IMR-90 (cell line): ENCODE data around the gene PSMD1. TPM values are rescaled to one million over a fixed set of nuclear protein-coding genes. Genes with fewer than 3 reads are reported as not detected.

Experiments
- ATAC-seq: fragments of 200-7000 bp; cut with Tn5 transposase; 2 replicates; pipeline ENCODE4 v1.9.1; 2020; ENCODE audit warnings: low read depth, mild to moderate bottlenecking, moderate library complexity
- BruUV-seq: library from RNA; stranded (reverse); fragments of 400-500 nt; replicated peaks from 2 replicates; lab custom pipeline; 2021; lab: Mats Ljungman, UMichigan
- CTCF ChIA-PET: fragments of 300-600 bp; formaldehyde crosslinking; extraction: SDS; loops from one replicate; lab custom pipeline; 2021; ENCODE audit warnings: antibody characterized with exemption; lab: Yijun Ruan, JAX
- POLR2A ChIA-PET: fragments of 300-600 bp; sonication (Branson Sonifier 250); formaldehyde crosslinking; loops from one replicate; lab custom pipeline; 2022; ENCODE audit warnings: antibody characterized with exemption; ENCODE audit not compliant: unreplicated experiment; lab: Charles Lee
- DNase-seq: peaks from one replicate; pipeline ENCODE4 v3.0.0; 2013
- H2AFZ ChIP-seq: replicated peaks from 2 replicates; pipeline ENCODE3; 2013; ENCODE audit warnings: low read length, mild to moderate bottlenecking; ENCODE audit not compliant: poor library complexity
- H2AK5ac ChIP-seq: 2 replicates; pipeline ENCODE4 v1.6.1; 2013; ENCODE audit warnings: low read depth, low read length, inconsistent platforms
- H2AK9ac ChIP-seq: replicated peaks from 2 replicates; pipeline ENCODE3; 2013; ENCODE audit warnings: mild to moderate bottlenecking, low read depth, low read length, moderate library complexity; ENCODE audit not compliant: poor library complexity
- H2BK120ac ChIP-seq: 2 replicates; pipeline ENCODE4 v1.6.1; 2013; ENCODE audit warnings: low read depth, low read length, inconsistent platforms
- H2BK15ac ChIP-seq: 3 replicates; pipeline ENCODE4 v1.6.1; 2013; ENCODE audit warnings: low read depth, low read length, inconsistent platforms
- H2BK20ac ChIP-seq: 2 replicates; pipeline ENCODE4 v1.6.1; 2013; ENCODE audit warnings: low read depth, mild to moderate bottlenecking, inconsistent platforms, low read length, moderate library complexity
- H2BK5ac ChIP-seq: 2 replicates; pipeline ENCODE4 v1.6.1; 2013; ENCODE audit warnings: mild to moderate bottlenecking, low read depth, low read length, inconsistent platforms; ENCODE audit not compliant: poor library complexity, severe bottlenecking
- H3K14ac ChIP-seq: replicated peaks from 2 replicates; pipeline ENCODE4 v1.6.1; 2013; ENCODE audit warnings: low read depth, low read length, inconsistent platforms
- H3K18ac ChIP-seq: 2 replicates; pipeline ENCODE4 v1.6.1; 2013; ENCODE audit warnings: low read depth, low read length, control low read depth
- H3K23ac ChIP-seq: 2 replicates; pipeline ENCODE4 v1.6.1; 2013; ENCODE audit warnings: low read depth, low read length, inconsistent platforms
- H3K27ac ChIP-seq: 2 replicates; pipeline ENCODE4 v1.5.1; 2013; ENCODE audit warnings: mild to moderate bottlenecking, control low read depth, low read length; ENCODE audit not compliant: insufficient read depth
- H3K27me3 ChIP-seq: 2 replicates; pipeline ENCODE4 v1.6.1; 2013; ENCODE audit warnings: low read length; ENCODE audit not compliant: control insufficient read depth, insufficient read depth
- H3K36me3 ChIP-seq: 2 replicates; pipeline ENCODE4 v1.6.1; 2013; ENCODE audit warnings: low read length, mixed read lengths; ENCODE audit not compliant: control insufficient read depth, insufficient read depth
- H3K4ac ChIP-seq: 2 replicates; pipeline ENCODE4 v1.6.1; 2013; ENCODE audit warnings: low read depth, low read length, inconsistent platforms
- H3K4me1 ChIP-seq: 2 replicates; pipeline ENCODE4 v1.6.1; 2013; ENCODE audit warnings: low read length, mixed read lengths; ENCODE audit not compliant: control insufficient read depth, insufficient read depth
- H3K4me2 ChIP-seq: 2 replicates; pipeline ENCODE4 v1.6.1; 2013; ENCODE audit warnings: low read depth, mild to moderate bottlenecking, control low read depth, low read length, moderate library complexity
- H3K4me3 ChIP-seq: 2 replicates; pipeline ENCODE4 v1.5.1; 2013; ENCODE audit warnings: low read depth, mild to moderate bottlenecking, control low read depth, low read length, moderate library complexity; ENCODE audit not compliant: insufficient read depth
- H3K56ac ChIP-seq: 2 replicates; pipeline ENCODE4 v1.6.1; 2013; ENCODE audit warnings: low read length, inconsistent platforms; ENCODE audit not compliant: insufficient read depth; ENCODE audit errors: extremely low read depth
- H3K79me1 ChIP-seq, 2 experiments: 2 replicates each; pipeline ENCODE4 v1.6.1; 2013; ENCODE audit warnings: low read length in 2 of 2, inconsistent platforms in 1 of 2, low read depth in 1 of 2
- H3K9ac ChIP-seq: 2 replicates; pipeline ENCODE4 v1.6.1; 2013; ENCODE audit warnings: low read depth, low read length, control low read depth
- H3K9me1 ChIP-seq: 2 replicates; pipeline ENCODE4 v1.6.1; 2013; ENCODE audit warnings: low read length, inconsistent platforms; ENCODE audit not compliant: insufficient read depth
- H3K9me3 ChIP-seq: 2 replicates; pipeline ENCODE4 v1.6.1; 2013; ENCODE audit warnings: low read length; ENCODE audit not compliant: control insufficient read depth, insufficient read depth
- H4K20me1 ChIP-seq: 2 replicates; pipeline ENCODE4 v1.6.1; 2013; ENCODE audit warnings: low read length, inconsistent platforms; ENCODE audit not compliant: insufficient read depth
- H4K5ac ChIP-seq: 2 replicates; pipeline ENCODE4 v1.6.1; 2013; ENCODE audit warnings: mild to moderate bottlenecking, low read depth, low read length, control low read depth
- H4K8ac ChIP-seq, 2 experiments: 2 replicates each; pipeline ENCODE4 v1.6.1; 2013; ENCODE audit warnings: low read depth in 2 of 2, low read length in 2 of 2, control low read depth in 1 of 2, inconsistent platforms in 1 of 2
- H4K91ac ChIP-seq: 2 replicates; pipeline ENCODE4 v1.6.1; 2013; ENCODE audit warnings: low read depth, low read length, inconsistent platforms; ENCODE audit not compliant: insufficient read depth
- CEBPB ChIP-seq: IDR thresholded peaks from 2 replicates; pipeline ENCODE4 v1.6.1; 2012; ENCODE audit warnings: low read depth, low read length, improper control_type of control experiment
- NFE2L2 ChIP-seq: fragments of 150-350 bp; IDR thresholded peaks from 2 replicates; pipeline ENCODE4 v1.6.1; 2016; ENCODE audit warnings: low read depth, mild to moderate bottlenecking, low read length
- WGBS, 2 experiments: methylation state at CpG; one replicate each; pipeline versions ENCODE4 v1.1.5 to v1.1.7; 2013; ENCODE audit warnings: missing lambda C conversion rate in 2 of 2; ENCODE audit not compliant: insufficient read length in 1 of 2; ENCODE audit errors: extremely low coverage in 2 of 2; 5-methylcytosine and 5-hydroxymethylcytosine counted together
- dilution Hi-C: fragments of 300-500 bp; cut with HindIII; formaldehyde crosslinking; loops from one replicate; pipeline ENCODE4 v1.14.3; 2018; ENCODE audit warnings: low sequenced_read_pairs; ENCODE audit not compliant: unreplicated experiment
- in situ Hi-C: fragments of 300-500 bp; cut with MboI; formaldehyde crosslinking; loops from 3 replicates; pipeline ENCODE4 v1.14.3; 2019; ENCODE audit warnings: low sequenced_read_pairs, inconsistent platforms, mixed read lengths
- intact Hi-C: fragments of 100-400 bp; cut with micrococcal nuclease; formaldehyde crosslinking; loops from 2 replicates; pipeline ENCODE4 v1.10.0; 2022
- polyA plus RNA-seq, 3 experiments: library from polyadenylated mRNA; depleted of rRNA; stranded (reverse); fragments of >200 nt; gene quantifications; 2 replicates each; pipeline ENCODE4 v1.2.3, GENCODE V29; 2012; ENCODE audit warnings: low replicate concordance in 1 of 3
- total RNA-seq: library from RNA; depleted of rRNA; stranded (reverse); fragments of >200 nt; gene quantifications from 2 replicates; pipeline ENCODE4 v1.2.3, GENCODE V29; 2012

Gene PSMD1
- total and polyA plus RNA-seq, 2 of the 4 experiments (the other 2 are of a cell fraction), result 89.8 to 181 TPM

GRCh38 chr2:231185050-231185725 is 128.5 kb downstream of the PSMD1 start:
- Histone ChIP-seq H3K9ac (no peak overlapping the region), H2AK5ac (peak overlapping the region; percentile 28; the same call in 1 of the 2 replicates), H2BK5ac (no peak overlapping the region), H2BK15ac (peak overlapping the region; percentile 40; the same call in 1 of the 3 replicates), H3K9me1 (no peaks in the 10 kb centered on the region), H4K8ac (no peak overlapping the region; a peak in 1 of 4 replicates), H2BK120ac (peak overlapping the region; percentile 47), H3K4me1 (peaks cover 5% of the 10 kb centered on the region), H3K23ac (no peak overlapping the region), H3K14ac (0 out of 2 replicates have a peak overlapping the region, but pooled peaks have one; percentile 26), H2AK9ac (no peak overlapping the region), H3K27me3 (no peaks in the 10 kb centered on the region), H3K4me3 (no peak overlapping the region), H4K5ac (no peak overlapping the region; the same call in 1 of the 2 replicates), H3K18ac (no peak overlapping the region; the same call in 1 of the 2 replicates), H3K27ac (no peak overlapping the region), H3K9me3 (no peaks in the 10 kb centered on the region), H4K20me1 (no peaks in the 10 kb centered on the region), H2AFZ (peak overlapping the region; percentile 54), H2BK20ac (peak overlapping the region; percentile 31), H3K36me3 (no peaks in the 10 kb centered on the region), H4K91ac (no peak overlapping the region), H3K4me2 (no peak overlapping the region), H3K56ac (no peak overlapping the region), H3K4ac (peak overlapping the region; percentile 37; the same call in 1 of the 2 replicates), H3K79me1 (no peaks in the 10 kb centered on the region)
- BruUV-seq, result no TSS peak
- TF ChIP-seq CEBPB (peak; percentile 35; the same call in 1 of the 2 replicates), NFE2L2 (no peak)
- WGBS, 2 experiments, result no CpG with 5 or more reads among the region's 11 CpGs
- POLR2A ChIA-PET, result no interaction called here
- in situ Hi-C loops, result no loop called here
- intact Hi-C loops, result no loop called here
- dilution Hi-C loops, result no loop called here
- CTCF ChIA-PET, result no interaction called here
- no peak for ATAC-seq
- DNase-seq, result no peak
